ENCODE measurements around the gene C11orf16. TPM values are rescaled to one million over a fixed set of nuclear protein-coding genes. Genes with fewer than 3 reads are reported as not detected.

C11orf16 gene
- total RNA-seq, 1 experiment from 2014 or later, result not detected

- TF ChIP-seq RAD21 (IDR thresholded peaks at IDR 0.05; ENCODE audit: low read depth) (no peak), ATF3 (IDR thresholded peaks at IDR 0.05) (no peak), MAX (IDR thresholded peaks at IDR 0.05) (peak; percentile 43; the same call in 1 of the 2 replicates)
Observed at GRCh38 chr11:8911029-8911823, 21.5 kb downstream of the C11orf16 start, which contains the start of gene AKIP1 (continued).

GRCh38 chr11:8910649-8911026 is 22.1 kb downstream of the C11orf16 start:
- no peak overlapping the region for H3K9ac ChIP-seq (ENCODE audit: low read length)
- no peaks in the 10 kb centered on the region for H3K9me2 ChIP-seq (ENCODE audit: insufficient read depth)
- no peaks in the 10 kb centered on the region for H3K9me3 ChIP-seq (ENCODE audit: control insufficient read depth in 1 of 2, insufficient read depth in 1 of 2, low read depth in 1 of 2, low read length in 2 of 2)
- ATAC-seq (peak; percentile 33), DNase-seq (ENCODE audit: low read depth, low spot score) (no peak)
- H3K4me2 ChIP-seq (ENCODE audit: low read length), result peak overlapping the region; percentile 60
- H3K36me3 ChIP-seq (ENCODE audit: control insufficient read depth in 1 of 2, insufficient read depth in 2 of 2, low read length in 2 of 2), result no peaks in the 10 kb centered on the region
- H3K79me2 ChIP-seq (ENCODE audit: insufficient read depth, low read length), result no peaks in the 10 kb centered on the region
- intact Hi-C loops (cut with micrococcal nuclease), result loop anchor here (5.0 kb wide), 1 partner anchor 597 kb away; no protein-coding TSS in a partner anchor
- no TSS peak for BruUV-seq (replicated peaks)
- ChIA-PET CTCF (interaction anchor here (2.2 to 2.5 kb wide), 2 partner anchors 49 to 227 kb away, joined by 5 to 15 read pairs; no protein-coding TSS in a partner anchor), POLR2A (interaction anchor here (0.6 to 1.4 kb wide), 3 partner anchors 109 to 1456 kb away, joined by 3 to 6 read pairs (median 3); partner anchors contain the start of gene TRIM66), RAD21 (ENCODE audit: low non-redundant PET in 1 of 2, low total read pairs in 2 of 2, uncharacterized antibody in 2 of 2, unreplicated experiment in 2 of 2) (no interaction called here)
- no peak for TF ChIP-seq SP1 (IDR thresholded peaks at IDR 0.05; ENCODE audit: low read depth)
- TF ChIP-seq EGR1 (IDR thresholded peaks at IDR 0.05; ENCODE audit: low read depth), result no peak
- TF ChIP-seq CBX3 (IDR thresholded peaks at IDR 0.05; ENCODE audit: low read depth), result no peak
- TF ChIP-seq SIN3A (IDR thresholded peaks at IDR 0.05; ENCODE audit: low read depth), result no peak
- no peak for TF ChIP-seq SRF (IDR thresholded peaks at IDR 0.05; ENCODE audit: low read depth)
- TF ChIP-seq EZH2 (IDR thresholded peaks at IDR 0.05), result no peak
- TF ChIP-seq YY1 (IDR thresholded peaks at IDR 0.05; ENCODE audit: extremely low read depth, insufficient replicate concordance, low read depth, low read length), result no peak
- TF ChIP-seq RAD21 (IDR thresholded peaks at IDR 0.05; ENCODE audit: low read depth), result no peak
- TF ChIP-seq ZFX (IDR thresholded peaks at IDR 0.05), result no peak
- TF ChIP-seq ATF3 (IDR thresholded peaks at IDR 0.05), result no peak
- no peak for TF ChIP-seq FOSL1 (IDR thresholded peaks at IDR 0.05; ENCODE audit: low read depth)
- TF ChIP-seq ZBTB33 (IDR thresholded peaks at IDR 0.05; ENCODE audit: extremely low read depth, insufficient replicate concordance, low read length), result no peak
- no peak for TF ChIP-seq TCF7L2 (IDR thresholded peaks at IDR 0.05; ENCODE audit: borderline replicate concordance, extremely low read depth, insufficient read depth, insufficient read length)
- no peak for TF ChIP-seq ELF1 (IDR thresholded peaks at IDR 0.05; ENCODE audit: borderline replicate concordance, low read depth)
- no peak for TF ChIP-seq JUND (IDR thresholded peaks at IDR 0.05)
- H3K4me3 ChIP-seq (replicated peaks in 1 of 2; ENCODE audit: low read depth in 1 of 2, low read length in 2 of 2), result peak overlapping the region; percentile 86 to 91
- H2AFZ ChIP-seq (ENCODE audit: low read depth, low read length, poor library complexity, severe bottlenecking), result no peak overlapping the region
- H3K4me1 ChIP-seq (ENCODE audit: control insufficient read depth in 1 of 2, insufficient read depth in 2 of 2, low read length in 2 of 2), result peaks cover 3 to 14% of the 10 kb centered on the region in 2 experiments
- H4K20me1 ChIP-seq (ENCODE audit: insufficient read depth), result no peaks in the 10 kb centered on the region
- H3K27me3 ChIP-seq (ENCODE audit: insufficient read depth, low read length), result no peaks in the 10 kb centered on the region
- no peak overlapping the region for H3K27ac ChIP-seq (ENCODE audit: low read depth, low read length)
